Measurements from ENCODE around the gene METRNL.
"Not testable (repeated sequence)": the region's sequence is repeated elsewhere in the genome, so short reads cannot be mapped to it uniquely, and the experiment has no call there.

The METRNL gene

GRCh38 chr17:83125515-83126274, 46.3 kb downstream of the METRNL start:
- FAIRE-seq: no peak

- no peak for FAIRE-seq
These were observed 46.9 kb downstream of the METRNL start for GRCh38 chr17:83126275-83126811.

GRCh38 chr17:83127431-83128160, 48.2 kb downstream of the METRNL start:
- FAIRE-seq: no peak

GRCh38 chr17:83128306-83129240, 49.2 kb downstream of the METRNL start:
- FAIRE-seq: no peak

GRCh38 chr17:83129676-83130075, 50.3 kb downstream of the METRNL start:
- no peak for FAIRE-seq

- FAIRE-seq: no peak
These were observed 52.1 kb downstream of the METRNL start for GRCh38 chr17:83131401-83132011.

GRCh38 chr17:83132251-83133081, 53.1 kb downstream of the METRNL start:
- FAIRE-seq: no peak

GRCh38 chr17:83133302-83134121, 54.1 kb downstream of the METRNL start:
- no peak for FAIRE-seq

GRCh38 chr17:83134456-83134855, 55.0 kb downstream of the METRNL start:
- FAIRE-seq: not testable (repeated sequence)

GRCh38 chr17:83135692-83136091, 56.3 kb downstream of the METRNL start:
- no peak for FAIRE-seq

GRCh38 chr17:83136156-83136555, 56.7 kb downstream of the METRNL start:
- no peak for FAIRE-seq

- no peak for FAIRE-seq
These were observed 57.5 kb downstream of the METRNL start for GRCh38 chr17:83136931-83137330.

GRCh38 chr17:83137523-83137922, 58.1 kb downstream of the METRNL start:
- FAIRE-seq: no peak

GRCh38 chr17:83138820-83139219, 59.4 kb downstream of the METRNL start:
- FAIRE-seq: no peak

- not testable (repeated sequence) for FAIRE-seq
These were observed 60.3 kb downstream of the METRNL start for GRCh38 chr17:83139541-83140248.

- FAIRE-seq: not testable (repeated sequence)
These were observed 60.8 kb downstream of the METRNL start for GRCh38 chr17:83140249-83140566.

GRCh38 chr17:83142619-83143018, 63.2 kb downstream of the METRNL start:
- FAIRE-seq: no peak

GRCh38 chr17:83143817-83144231, 64.4 kb downstream of the METRNL start:
- no peak for FAIRE-seq

Data from endometrium (tissue), 2 donors.